ENCODE data around the gene TMLHE.
"Not testable (repeated sequence)": the region's sequence is repeated elsewhere in the genome, so short reads cannot be mapped to it uniquely, and the experiment has no call there.

The TMLHE gene

DNA sequence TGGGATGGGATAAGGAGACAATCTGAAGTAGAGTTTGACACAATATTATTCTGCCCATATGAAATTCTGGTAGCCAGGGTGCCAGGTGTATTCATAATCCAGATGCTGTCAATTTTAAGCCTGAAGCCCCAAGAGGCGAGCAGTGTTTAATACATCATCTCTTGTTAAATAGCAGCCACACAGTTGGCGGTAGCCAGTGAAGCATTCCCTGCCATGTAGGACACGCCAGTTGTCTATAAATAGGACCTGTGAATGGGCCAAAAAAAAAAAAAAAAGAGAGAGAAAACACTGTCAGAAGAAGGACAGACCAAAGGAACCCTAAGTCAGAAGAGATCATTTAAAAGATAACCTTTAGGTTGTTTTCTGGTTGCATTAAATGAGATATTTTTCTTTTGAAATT lies 121.3 kb downstream of the TMLHE start:
- DNase-seq: not testable (repeated sequence)

DNA sequence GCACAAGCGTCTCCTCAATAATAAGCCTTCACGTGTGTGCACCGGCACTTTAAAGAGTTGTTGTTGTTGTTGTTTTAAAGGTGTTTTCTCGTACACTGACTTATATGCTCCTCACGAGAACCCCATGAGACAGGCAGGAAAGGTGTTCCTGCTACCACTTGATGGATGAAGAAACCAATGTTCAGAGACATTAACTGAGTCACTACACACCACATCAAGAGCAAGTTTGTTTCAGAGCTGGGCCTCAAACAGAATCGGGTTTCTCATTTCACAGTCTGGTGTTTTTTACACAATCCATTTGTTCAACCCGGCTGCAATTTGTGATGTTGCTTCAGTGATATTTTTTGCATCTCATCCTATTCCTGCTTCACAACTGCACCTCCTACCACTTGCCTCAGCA lies 135.6 kb downstream of the TMLHE start:
- not testable (repeated sequence) for DNase-seq

GRCh38 chrX:155466269-155466938 lies 146.3 kb downstream of the TMLHE start:
- DNase-seq: not testable (repeated sequence)

GRCh38 chrX:155460501-155460900 lies 152.3 kb downstream of the TMLHE start:
- not testable (repeated sequence) for DNase-seq

- not testable (repeated sequence) for DNase-seq
Observed at GRCh38 chrX:155458471-155458870, 154.3 kb downstream of the TMLHE start, which contains the start of gene F8A3. Gene F8A3, minus strand, starts transcription at chrX:155458620. Its CDS starts 20 bp downstream, at chrX:155458600.

DNA sequence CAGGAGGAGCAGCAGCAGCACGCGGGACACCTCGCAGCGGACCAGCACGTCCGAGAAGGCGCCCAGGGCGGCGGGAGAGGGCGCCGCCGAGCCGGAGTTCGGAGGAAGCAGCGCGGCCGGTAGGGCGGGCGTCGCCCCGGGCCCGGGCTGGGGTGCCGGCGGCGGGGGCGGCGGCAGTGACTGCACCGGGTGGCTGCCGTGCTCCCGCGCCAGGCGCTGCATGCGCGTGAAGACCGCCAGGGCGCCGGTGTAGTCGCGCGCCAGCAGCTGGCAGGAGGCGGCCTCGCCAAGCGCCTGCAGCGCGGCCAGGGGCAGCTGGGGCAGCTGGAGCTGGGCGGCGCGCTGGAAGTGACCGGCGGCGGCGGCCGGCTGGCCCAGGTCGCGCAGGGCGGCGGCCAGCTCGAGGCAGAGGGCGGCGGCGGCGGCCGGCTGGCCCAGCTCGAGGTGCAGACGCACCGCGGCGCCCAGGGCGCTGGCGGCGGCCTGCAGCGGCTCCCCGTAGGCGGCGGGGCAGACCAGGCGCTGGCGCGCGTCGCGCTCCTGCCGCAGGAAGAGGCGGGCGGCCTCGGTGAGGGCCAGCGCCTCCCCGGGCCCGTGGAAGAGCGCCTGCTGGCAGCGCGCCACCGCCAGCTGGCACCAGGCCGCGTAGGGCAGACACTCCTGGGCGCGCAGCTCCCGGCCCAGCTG lies 154.8 kb downstream of the TMLHE start:
- not testable (repeated sequence) for DNase-seq

- no peak for DNase-seq
Observed at GRCh38 chrX:155441097-155441496, 171.7 kb downstream of the TMLHE start.

Measured in activated CD4-positive, CD25-positive, alpha-beta regulatory T cell treated with anti-CD3 and anti-CD28 coated beads, Interleukin-2, amount 50 U/mL, for 72 hours (primary cell).